ENCODE measurements around the gene FGF5.
"Not testable (repeated sequence)": the region's sequence is repeated elsewhere in the genome, so short reads cannot be mapped to it uniquely, and the experiment has no call there.

Gene FGF5

DNA sequence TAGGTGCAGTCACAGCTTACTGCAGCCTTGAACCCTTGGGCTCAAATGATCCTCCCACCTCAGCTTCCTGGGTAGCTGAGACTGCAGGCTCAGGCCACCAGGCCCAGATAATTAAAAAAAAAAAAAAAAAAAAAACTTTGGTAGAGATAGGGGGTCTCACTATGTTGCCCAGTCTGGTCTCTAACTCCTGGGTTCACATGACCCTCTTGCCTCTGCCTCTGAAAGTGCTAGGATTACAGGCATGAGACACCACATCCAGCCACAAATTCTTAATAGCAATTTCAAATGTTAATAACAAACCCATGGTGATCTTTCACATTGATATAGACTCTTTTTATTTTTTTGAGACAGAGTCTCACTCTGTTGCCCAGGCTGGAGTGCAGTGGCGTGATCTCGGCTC is 12.3 kb upstream of the FGF5 start:
- DNase-seq (ENCODE audit: low read depth), result no peak

DNA sequence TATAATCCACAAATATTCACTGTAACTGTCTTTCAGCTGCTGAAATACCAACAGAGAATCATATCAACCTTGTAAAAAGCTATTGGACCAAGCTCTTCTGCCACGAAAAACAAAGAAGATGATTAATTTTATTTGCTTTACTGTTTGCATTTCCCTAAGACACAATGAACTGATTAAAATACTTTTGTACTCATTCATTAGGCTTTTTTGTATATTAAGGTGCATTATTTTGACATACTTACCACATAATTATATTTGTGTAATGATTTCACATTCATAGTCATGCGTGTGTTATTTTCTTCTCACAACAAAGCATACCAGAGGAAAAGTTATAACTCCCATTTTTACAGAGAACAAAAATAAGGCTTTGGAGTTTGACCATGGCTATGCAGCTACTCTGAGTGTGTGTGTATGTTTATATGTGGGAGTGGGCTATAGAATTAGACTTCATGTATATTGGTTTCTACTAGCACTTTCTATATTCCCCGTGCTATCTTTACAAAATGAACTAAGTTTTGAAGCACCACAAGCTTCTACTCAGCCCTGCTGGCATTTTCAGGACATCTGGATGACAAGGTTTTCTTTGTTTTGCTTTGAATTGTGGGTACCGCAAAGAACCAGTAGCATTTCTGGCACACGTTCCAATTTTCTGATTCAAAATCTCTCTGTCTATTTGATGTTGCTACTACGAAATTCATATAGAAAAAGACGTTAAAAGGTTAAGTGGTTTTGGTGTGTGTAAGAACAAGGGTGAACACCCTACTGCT is 11.0 kb upstream of the FGF5 start:
- no peak for DNase-seq (ENCODE audit: low read depth)

DNA sequence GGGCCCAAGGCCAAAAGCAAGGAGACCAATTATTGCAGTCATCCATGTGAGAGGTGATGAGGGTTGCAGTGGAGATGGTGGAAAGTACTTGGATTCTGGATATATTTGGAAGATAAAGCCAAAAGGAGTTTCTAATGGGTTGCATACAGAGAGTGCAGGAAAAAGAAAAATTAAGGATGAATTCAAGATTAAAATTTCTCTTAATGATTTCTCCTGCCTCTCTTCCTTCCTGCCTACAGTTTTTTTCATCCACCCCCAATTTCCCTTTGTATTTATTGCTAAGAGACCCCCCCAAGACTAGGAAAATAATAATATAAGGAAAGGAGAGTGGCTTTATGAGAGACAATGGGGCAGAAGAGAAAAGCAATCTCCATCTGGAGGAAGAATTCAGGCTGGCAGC is 8.6 kb upstream of the FGF5 start:
- DNase-seq (ENCODE audit: low read depth), result no peak

DNA sequence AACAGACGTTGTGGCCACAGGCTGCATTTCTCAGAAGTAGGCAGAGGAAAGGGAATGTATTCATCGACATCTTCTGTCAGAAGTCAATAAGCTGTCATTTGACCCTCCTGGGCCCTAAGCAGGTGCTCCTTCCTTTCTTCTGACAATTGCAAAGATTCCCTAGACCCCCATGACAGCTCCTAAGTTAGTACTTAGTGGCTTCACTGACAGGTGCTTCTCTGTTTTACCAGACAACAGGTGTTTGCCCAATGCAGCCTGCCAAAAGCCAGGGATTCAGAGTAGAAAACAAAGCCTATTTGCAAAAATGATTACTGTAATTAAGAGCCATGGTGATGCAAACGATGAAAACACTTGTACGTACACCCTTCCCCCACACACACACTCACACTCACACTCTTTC is 7.5 kb upstream of the FGF5 start:
- no peak for DNase-seq (ENCODE audit: low read depth)

DNA sequence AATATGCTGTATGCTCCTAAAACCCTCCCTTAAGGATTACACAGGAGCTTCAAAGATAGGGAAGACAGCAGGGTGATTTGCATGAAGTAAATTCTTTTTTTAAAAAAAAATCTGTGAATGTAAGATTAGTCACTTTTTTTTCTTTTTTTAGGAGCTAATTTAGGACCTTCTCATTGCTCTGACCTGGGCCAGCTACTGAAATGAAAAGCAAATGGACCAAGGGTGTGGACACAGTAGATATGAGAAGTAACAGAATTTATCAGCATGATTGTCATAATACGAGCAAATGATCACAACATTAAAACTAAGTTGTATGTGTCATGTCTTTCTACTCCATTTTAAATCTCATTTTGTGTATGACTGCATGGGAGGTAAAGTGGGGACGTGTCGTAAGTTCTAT is 6.6 kb upstream of the FGF5 start:
- no peak for DNase-seq (ENCODE audit: low read depth)

DNA sequence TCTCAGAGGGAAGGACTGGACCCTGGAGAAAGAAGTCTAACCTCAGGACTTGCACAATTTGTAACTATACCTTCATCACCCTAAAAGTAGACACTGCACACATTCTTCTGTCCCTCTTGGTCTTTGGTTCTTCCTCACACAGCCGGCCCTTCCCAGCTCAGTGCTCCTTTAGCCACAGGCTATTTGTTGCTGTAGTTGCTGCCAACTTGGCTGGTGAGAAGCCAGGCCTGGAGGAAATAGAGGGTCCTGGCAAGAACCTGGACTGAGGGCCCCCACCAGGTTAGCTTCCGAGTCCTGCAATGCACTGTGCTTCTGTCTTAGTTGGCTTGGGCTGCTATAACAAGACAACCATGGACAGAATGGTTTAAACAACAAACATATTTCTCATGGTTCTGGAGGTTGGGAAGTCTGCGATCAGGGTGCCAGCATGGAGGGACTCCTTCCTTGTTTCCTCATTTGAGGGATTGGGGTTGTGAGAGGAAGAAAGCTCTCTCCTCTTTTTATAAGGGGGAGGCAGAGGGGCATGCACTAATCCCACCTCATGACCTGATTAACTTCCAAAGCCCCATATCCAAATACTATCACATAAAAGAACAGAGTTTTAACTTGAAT is 4.4 kb upstream of the FGF5 start:
- DNase-seq (ENCODE audit: low read depth), result no peak

DNA sequence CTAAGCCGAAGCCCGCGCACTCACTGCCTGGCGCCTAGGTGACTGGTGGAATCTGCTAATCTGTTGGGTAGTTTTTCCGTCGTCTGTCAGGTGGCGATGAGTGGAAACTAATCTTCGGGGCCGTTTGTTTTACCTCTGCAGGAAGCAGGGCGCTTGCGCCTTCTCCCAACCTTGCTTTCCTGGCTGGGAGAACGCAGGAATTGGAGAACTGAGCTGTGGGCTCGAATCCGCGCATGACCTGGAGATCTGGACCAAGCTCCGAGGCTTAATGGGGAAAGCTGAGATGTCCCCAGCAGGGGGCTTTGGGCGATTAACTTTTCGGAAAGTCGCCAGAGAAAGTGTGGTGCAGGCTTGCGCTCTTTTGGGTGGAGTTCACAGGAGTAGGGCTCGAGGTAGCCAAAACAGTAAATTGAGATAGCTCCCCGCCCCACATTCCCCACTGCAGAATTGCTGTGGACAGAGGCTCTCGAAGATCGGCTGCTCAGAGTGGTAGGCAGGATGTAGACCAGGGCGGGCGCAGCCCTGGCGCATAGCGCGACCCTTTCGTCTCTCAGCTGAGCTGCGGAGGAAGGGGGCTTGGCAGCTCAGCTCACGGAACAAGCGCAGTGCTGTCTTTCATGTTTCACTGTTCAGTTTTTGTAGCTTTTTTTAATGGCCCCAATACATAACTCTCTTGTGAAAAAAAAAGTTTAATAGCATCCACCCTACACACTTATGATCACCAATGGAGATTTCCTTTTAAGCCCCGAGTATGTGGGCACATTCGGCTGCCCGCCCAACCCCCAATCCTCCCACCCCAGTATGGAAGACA is 2.7 kb upstream of the FGF5 start:
- DNase-seq (ENCODE audit: low read depth), result no peak

DNA sequence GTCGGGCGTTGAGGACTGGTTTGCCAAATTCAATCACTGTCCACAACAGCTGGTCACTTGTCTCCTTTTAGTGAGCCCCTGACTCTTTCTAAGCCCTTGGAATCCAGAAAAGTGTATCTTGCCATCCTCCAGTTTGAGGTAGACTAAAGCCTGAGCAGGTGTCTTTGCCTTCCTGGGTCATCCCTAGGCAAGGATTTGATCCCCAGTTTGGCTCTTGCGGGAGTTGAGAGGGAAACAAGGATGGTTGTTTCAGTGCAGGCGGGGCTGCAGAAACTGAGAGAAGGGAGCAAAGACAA is 2.2 kb upstream of the FGF5 start:
- DNase-seq (ENCODE audit: low read depth), result no peak

DNA sequence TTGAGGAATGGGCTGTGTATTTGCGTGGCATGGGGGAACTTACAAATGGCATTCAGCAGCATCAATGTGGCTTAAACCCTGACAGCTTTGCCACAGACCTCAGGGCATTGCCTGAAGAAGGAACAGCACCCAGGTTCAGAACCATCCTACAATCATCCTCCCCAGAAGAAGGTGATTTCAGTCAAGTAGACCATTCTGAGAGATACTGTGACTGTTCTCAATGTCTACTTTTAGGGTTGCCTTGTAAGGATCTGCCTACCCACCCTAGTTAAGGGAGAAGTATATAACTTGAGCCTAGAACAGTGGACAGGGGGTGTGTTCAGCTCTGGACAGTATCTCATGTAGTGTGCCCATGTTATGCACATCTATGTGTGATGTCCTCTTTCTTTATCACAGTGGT is 1.6 kb upstream of the FGF5 start:
- DNase-seq (ENCODE audit: low read depth), result no peak

DNA sequence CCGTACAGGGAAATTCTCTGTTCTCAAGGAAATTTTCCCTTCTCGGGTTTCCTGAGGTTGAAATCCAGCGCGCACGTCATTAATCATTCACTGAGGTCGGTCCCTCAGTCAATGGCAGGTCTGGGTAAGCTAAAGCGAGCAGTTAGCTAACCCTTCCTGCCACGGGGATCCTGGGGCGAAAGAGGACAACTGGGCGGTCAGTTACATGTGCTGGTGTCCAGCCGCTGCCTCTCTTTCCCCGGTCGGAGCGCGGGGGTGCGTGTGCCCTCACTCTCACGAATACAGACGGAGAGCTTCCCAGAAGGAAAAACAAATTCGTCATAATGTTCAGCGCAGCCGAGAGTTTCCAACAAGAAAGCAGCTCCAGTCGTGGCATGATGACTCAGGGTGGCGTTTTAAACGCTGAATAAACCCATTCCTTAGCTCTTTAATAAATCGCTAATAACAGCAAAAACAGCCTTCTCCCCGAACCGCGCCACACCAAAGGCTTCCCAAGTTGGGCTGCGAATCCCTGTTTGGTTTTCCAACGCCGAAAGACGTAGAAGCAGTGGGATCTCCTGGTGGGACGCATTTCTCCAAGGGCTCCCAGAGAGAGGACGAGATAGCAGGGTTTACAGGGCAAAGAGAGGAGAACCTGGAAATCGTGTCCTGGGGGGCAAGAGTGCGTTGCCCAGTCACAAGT is 752 bp upstream of the FGF5 start:
- no peak for DNase-seq (ENCODE audit: low read depth)

DNA sequence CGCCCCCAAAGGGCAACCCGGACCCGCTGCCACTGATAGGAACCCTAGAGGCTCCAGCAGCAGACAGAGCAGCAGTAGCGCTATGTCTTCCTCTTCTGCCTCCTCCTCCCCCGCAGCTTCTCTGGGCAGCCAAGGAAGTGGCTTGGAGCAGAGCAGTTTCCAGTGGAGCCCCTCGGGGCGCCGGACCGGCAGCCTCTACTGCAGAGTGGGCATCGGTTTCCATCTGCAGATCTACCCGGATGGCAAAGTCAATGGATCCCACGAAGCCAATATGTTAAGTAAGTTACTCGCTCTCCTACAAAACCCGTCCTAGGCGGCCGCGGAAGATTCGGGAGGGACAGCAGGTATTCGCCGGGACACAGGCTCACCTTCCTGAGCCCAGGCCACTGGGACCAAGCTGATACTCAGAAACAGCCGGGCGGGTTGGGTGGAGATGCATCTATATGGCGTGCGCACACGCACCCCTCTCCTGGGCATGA is 477 bp downstream of the FGF5 start:
- DNase-seq (ENCODE audit: low read depth), result no peak

DNA sequence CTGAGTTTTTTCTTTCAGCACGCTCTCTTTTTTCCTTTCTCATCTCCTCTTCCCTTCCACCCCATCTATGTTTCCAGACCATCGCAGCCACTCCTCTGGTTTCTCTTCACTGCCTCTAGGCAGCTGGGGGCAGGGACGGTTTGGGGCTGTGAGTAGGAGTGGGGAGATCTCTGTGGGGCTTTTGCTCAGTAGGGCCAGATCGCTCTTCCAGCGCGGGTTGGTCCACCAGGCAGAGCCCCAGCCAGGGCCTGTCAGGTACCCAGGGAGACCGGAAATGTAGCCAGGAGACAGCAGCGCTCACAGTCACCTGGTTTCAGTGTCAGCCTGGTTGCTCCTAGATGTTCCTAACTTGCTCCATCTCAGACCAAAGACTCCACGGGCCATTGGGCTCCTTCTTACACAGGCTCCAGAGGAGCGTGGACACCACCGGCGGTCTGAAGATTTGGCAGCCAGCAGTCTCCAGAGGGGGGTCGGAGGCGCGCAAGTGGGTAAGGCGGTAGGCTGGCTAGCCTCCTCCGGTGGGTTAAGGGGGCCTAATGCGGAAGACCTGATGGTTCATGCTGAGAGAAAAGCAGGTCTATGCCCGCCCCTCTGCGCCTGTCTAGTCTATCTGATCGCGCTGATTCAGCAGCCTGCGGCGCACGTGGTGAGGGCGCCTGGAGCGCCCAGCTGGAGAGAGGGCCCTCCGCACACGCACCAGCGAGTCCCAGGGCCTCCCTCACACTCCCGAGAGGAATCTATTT is 1.8 kb downstream of the FGF5 start:
- no peak for DNase-seq (ENCODE audit: low read depth)

DNA sequence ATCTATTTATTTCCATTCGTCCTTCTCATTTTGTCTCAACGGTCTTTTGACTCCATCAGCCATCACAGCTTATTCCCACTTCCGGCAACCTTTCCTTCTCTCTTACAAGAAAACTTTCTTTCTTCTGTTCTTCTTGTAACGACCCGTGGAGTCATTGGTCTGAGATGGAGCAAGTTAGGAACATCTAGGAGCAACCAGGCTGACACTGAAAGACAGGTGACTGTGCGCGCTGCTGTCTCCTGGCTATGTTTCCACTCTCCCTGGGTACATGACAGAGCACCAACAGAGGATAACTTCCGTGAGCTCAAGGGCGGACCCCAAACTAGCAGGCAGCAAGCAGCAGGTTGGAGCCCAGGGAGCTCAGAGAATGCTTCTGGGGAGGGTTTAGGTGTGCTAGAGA is 2.5 kb downstream of the FGF5 start:
- DNase-seq (ENCODE audit: low read depth), result no peak

DNA sequence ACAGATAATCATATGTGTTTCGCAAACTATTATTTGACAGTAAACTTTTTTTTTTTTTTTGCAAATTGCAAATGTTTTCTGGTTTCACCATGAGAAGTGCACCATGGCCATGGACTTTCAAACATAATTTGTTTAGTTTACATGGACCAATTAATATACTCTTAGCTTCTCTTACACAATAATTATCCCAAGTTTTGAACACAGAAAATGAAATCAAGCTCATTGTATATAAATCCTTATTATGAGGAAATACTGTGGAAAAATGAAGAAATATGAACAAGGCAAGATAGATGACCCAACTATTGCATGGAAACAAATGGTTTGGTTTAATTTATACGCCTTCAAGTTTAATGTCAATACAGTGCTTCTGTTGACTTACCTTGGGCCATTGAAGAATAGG is 3.9 kb downstream of the FGF5 start:
- no peak for DNase-seq (ENCODE audit: low read depth)

DNA sequence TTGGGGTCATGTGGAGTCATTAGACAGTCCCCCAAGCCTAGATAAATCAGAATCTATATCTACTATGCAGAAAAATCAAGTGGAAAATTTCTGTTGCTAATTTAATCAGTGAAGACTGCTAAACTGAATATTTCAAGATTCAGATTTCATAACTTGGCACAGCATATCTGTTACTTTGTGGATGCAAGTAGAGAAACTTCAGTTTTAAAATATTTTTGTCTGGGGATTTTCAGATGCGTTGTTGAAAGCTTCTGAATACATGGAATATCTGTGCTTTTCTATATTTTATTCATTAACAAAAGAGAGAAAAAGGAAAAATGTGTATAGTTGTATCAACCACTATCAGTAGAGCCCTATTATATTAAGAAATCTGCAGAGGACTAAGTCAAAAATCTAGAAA is 4.4 kb downstream of the FGF5 start:
- DNase-seq (ENCODE audit: low read depth), result no peak

DNA sequence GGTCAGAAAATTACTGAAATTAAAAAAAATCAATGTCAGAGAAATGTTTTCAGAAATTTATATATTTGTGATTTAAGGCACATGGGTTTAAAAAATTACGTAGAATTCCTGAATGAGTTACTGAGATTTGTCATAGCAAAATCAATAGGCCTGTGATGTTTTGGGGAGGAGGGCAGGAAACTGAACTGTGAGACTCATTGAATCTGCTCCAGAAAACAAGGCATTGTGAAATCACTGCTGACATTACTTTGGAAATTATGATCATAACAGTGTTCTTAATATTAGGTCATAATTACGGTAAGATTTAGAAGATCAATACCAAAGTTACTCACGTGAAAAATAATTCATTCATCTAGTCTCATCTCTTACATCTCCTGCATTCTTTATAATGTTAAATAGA is 5.3 kb downstream of the FGF5 start:
- no peak for DNase-seq (ENCODE audit: low read depth)

DNA sequence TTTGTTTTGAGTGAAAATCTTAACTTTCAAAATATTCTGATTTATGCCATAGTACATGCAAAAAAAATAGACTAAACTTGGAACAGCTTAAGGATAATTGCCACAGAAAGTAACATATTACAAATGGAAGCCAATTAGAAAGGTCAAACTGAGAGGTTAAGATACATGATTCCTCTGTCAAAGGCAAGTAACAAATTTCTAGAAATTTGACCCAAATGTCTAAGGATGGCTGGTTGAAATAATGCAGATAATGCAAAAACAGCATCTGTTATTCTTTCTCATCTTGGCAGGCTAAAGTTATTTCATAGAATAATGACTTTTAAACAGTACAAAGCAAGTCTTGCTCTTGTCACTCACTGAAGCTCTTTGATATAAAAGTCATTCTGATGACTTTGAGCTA is 10.5 kb downstream of the FGF5 start:
- DNase-seq (ENCODE audit: low read depth), result no peak

DNA sequence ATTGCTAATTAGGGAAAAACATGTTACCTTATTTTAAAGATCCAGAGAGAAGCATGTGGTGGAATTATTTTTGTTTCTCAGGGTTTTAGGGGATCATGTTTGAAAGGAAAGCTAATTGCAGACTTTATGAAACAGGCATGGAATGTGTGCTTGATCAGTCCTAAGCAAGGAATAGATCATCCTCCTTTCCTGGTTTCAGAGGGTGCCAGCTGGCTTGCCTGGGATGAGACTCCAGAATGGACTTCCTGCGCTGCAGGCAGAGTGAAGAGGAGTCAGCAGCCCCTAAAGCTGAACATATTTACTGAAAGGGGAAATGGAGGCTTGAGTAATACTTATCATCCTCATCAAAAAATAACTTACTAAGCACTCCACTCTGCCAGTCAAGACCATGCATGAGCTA is 13.3 kb downstream of the FGF5 start:
- DNase-seq (ENCODE audit: low read depth), result no peak

DNA sequence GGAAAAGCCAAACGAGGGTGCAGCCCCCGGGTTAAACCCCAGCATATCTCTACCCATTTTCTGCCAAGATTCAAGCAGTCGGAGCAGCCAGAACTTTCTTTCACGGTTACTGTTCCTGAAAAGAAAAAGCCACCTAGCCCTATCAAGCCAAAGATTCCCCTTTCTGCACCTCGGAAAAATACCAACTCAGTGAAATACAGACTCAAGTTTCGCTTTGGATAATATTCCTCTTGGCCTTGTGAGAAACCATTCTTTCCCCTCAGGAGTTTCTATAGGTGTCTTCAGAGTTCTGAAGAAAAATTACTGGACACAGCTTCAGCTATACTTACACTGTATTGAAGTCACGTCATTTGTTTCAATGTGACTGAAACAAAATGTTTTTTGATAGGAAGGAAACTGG is 20.0 kb downstream of the FGF5 start:
- DNase-seq (ENCODE audit: low read depth), result no peak

DNA sequence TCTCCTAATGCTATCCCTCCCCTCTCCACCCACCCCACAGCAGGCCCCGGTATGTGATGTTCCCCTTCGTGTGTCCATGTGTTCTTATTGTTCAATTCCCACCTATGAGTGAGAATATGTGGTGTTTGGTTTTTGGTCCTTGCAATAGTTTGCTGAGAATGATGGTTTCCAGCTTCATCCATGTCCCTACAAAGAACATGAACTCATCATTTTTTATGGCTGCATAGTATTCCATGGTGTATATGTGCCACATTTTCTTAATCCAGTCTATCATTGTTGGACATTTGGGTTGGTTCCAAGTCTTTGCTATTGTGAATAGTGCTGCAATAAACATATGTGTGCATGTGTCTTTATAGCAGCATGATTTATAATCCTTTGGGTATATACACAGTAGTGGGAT is 24.2 kb downstream of the FGF5 start:
- not testable (repeated sequence) for DNase-seq (ENCODE audit: low read depth)

DNA sequence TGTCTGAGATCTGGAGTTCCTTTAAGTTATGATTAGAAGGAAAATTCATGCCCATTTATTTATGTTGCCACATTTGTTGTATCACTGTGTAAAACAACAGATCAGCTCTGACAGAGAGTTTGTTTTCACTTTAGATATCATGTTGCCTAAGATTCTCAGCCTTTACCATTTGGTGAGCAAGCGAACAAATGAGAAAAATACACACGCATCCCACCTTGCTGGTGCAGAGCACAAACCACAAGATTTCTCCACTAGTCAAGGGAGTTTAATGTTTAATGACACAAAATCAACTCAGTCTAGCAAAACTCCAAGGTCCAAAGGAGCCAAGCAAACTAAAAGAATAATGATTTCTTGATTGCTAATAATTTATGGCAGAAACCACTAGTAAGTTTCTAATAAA is 27.7 kb downstream of the FGF5 start:
- DNase-seq (ENCODE audit: low read depth), result no peak

DNA sequence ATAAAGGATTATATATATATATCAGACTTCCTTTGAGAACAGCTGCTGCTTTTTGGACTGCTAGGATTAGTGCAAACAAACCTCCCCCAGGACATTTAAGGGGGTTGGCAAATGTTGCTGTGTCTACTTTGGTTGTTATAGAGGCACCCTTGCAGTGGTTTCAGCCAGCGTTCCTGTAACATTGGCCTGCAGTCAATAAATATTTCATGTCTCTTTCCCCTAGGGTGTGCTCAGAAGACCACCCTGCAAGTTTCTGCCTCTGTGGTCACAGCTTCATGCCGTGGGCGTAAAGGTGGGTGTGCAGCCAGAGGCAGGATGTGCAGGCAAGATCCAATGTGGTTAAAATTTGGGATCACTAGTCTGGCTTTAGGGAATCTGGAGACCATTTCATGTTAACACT is 28.9 kb downstream of the FGF5 start:
- no peak for DNase-seq (ENCODE audit: low read depth)
